GM18909 (cell line): ENCODE results near the gene CPLANE1.
"Not testable (repeated sequence)": the region's sequence is repeated elsewhere in the genome, so short reads cannot be mapped to it uniquely, and the experiment has no call there.

ENCODE experiments used
- ATAC-seq: cut with Tn5 transposase; IDR thresholded peaks from one replicate; pipeline ENCODE4 v1.9.1; 2021; ENCODE audit warnings: mild to moderate bottlenecking; ENCODE audit not compliant: unreplicated experiment, poor library complexity

The CPLANE1 gene

GRCh38 chr5:37248970-37249814 is at the start of gene CPLANE1:
TSS of gene CPLANE1 (minus strand) at chr5:37249376. CDS start at chr5:37247698, 1,678 bp downstream.
- peak; percentile 86 for ATAC-seq

GRCh38 chr5:37296313-37296712 is 47.1 kb upstream of the CPLANE1 start:
- ATAC-seq = not testable (repeated sequence)

GRCh38 chr5:37283214-37283820 is 34.1 kb upstream of the CPLANE1 start:
- no peak for ATAC-seq

GRCh38 chr5:37275511-37275910 is 26.3 kb upstream of the CPLANE1 start:
- no peak for ATAC-seq

GRCh38 chr5:37272511-37272910 is 23.3 kb upstream of the CPLANE1 start:
- ATAC-seq = no peak

GRCh38 chr5:37268100-37268499 is 18.9 kb upstream of the CPLANE1 start:
- not testable (repeated sequence) for ATAC-seq

GRCh38 chr5:37255774-37256358 is 6.7 kb upstream of the CPLANE1 start:
- no peak for ATAC-seq

- no peak for ATAC-seq
Observed at GRCh38 chr5:37254581-37254980, 5.4 kb upstream of the CPLANE1 start.

- no peak for ATAC-seq
Observed at GRCh38 chr5:37251665-37252064, 2.5 kb upstream of the CPLANE1 start.

GRCh38 chr5:37249815-37250164 is 614 bp upstream of the CPLANE1 start:
- no peak for ATAC-seq

GRCh38 chr5:37248421-37248969 is 681 bp downstream of the CPLANE1 start:
- no peak for ATAC-seq

- ATAC-seq = no peak
Observed at GRCh38 chr5:37247496-37247895, 1.7 kb downstream of the CPLANE1 start.

GRCh38 chr5:37247036-37247435 is 2.1 kb downstream of the CPLANE1 start:
- no peak for ATAC-seq

GRCh38 chr5:37234288-37234687 is 14.9 kb downstream of the CPLANE1 start:
- ATAC-seq = no peak

GRCh38 chr5:37226377-37226776 is 22.8 kb downstream of the CPLANE1 start:
- no peak for ATAC-seq

GRCh38 chr5:37222181-37222580 is 27.0 kb downstream of the CPLANE1 start:
- ATAC-seq = no peak

- ATAC-seq = not testable (repeated sequence)
Observed at GRCh38 chr5:37220426-37220825, 28.8 kb downstream of the CPLANE1 start.

GRCh38 chr5:37219384-37219783 is 29.8 kb downstream of the CPLANE1 start:
- ATAC-seq = not testable (repeated sequence)

- ATAC-seq = no peak
Observed at GRCh38 chr5:37217976-37218375, 31.2 kb downstream of the CPLANE1 start.

GRCh38 chr5:37214550-37214949 is 34.6 kb downstream of the CPLANE1 start:
- no peak for ATAC-seq

GRCh38 chr5:37212096-37212495 is 37.1 kb downstream of the CPLANE1 start:
- ATAC-seq = no peak
